ENCODE measurements around the gene PRKACB.
"Not testable (repeated sequence)": the region's sequence is repeated elsewhere in the genome, so short reads cannot be mapped to it uniquely, and the experiment has no call there.

GRCh38 chr1:84232676-84233075 lies 88.6 kb downstream of the PRKACB start:
- TF ChIP-seq CTCF (conservative IDR thresholded peaks at IDR 0.05 in 1 of 2, IDR thresholded peaks at IDR 0.05 in 1 of 2; ENCODE audit: extremely low read depth in 1 of 2, insufficient read depth in 1 of 2, low read depth in 1 of 2, low read length in 2 of 2); EZH2 (IDR thresholded peaks at IDR 0.05; ENCODE audit: borderline replicate concordance, low read length): not testable (repeated sequence)

Data from mammary epithelial cell (primary cell).